HCT116 (cell line): ENCODE data around the gene FAM90A1. TPM values are rescaled to one million over a fixed set of nuclear protein-coding genes. Genes with fewer than 3 reads are reported as not detected.
"Not testable (repeated sequence)": the region's sequence is repeated elsewhere in the genome, so short reads cannot be mapped to it uniquely, and the experiment has no call there.

ENCODE experiments used
- ATAC-seq: fragments of 200-7000 bp; cut with Tn5 transposase; 2 replicates; pipeline ENCODE4 v1.9.1; 2020; ENCODE audit warnings: mild to moderate bottlenecking, moderate library complexity
- BruUV-seq: library from RNA; stranded (reverse); fragments of 400-500 nt; replicated peaks from 2 replicates; lab custom pipeline; 2021; lab: Mats Ljungman, UMichigan
- CTCF ChIA-PET: fragments of 300-600 bp; sonication (Branson Sonifier 250); formaldehyde crosslinking; loops from one replicate; lab custom pipeline; 2021; ENCODE audit warnings: antibody characterized with exemption; lab: Charles Lee
- POLR2A ChIA-PET: fragments of 300-600, 350-600 bp; sonication (Branson Sonifier 250); formaldehyde crosslinking; loops from one replicate; lab custom pipeline; 2021; ENCODE audit warnings: antibody characterized with exemption; lab: Charles Lee
- RAD21 ChIA-PET, 2 experiments: fragments of 300-600 bp; sonication (Branson Sonifier 250); formaldehyde crosslinking; loops; one replicate each; lab custom pipeline; 2023; ENCODE audit warnings: low total read pairs in 2 of 2; ENCODE audit not compliant: uncharacterized antibody in 2 of 2, unreplicated experiment in 2 of 2, low non-redundant PET in 1 of 2; lab: Charles Lee
- DNase-seq: peaks from one replicate; pipeline ENCODE4 v3.0.0-alpha.2; 2010; ENCODE audit warnings: low read depth, low spot score
- H2AFZ ChIP-seq: fragments of 200-600 bp; shearing (Covaris generic), sonication (generic); 2 replicates; pipeline ENCODE4 v1.6.1; 2017; ENCODE audit warnings: low read depth, mixed run types, mixed read lengths, antibody characterized with exemption, low read length; ENCODE audit not compliant: poor library complexity, severe bottlenecking
- H3K27ac ChIP-seq: 2 replicates; pipeline ENCODE4 v1.5.1; 2012; ENCODE audit warnings: low read depth, low read length
- H3K27me3 ChIP-seq: fragments of 200-600 bp; sonication (generic); 2 replicates; pipeline ENCODE4 v1.6.1; 2016; ENCODE audit warnings: mixed run types, low read length, mixed read lengths; ENCODE audit not compliant: insufficient read depth
- H3K36me3 ChIP-seq, 2 experiments: fragments of 200-500 bp in 1 of 2; fragments of 200-600 bp in 1 of 2; sonication (Bioruptor generic) in 1 of 2; sonication (generic) in 1 of 2; 2 replicates each; pipeline versions ENCODE4 v1.5.1 to v1.6.1; 2014 to 2016; ENCODE audit warnings: low read length in 2 of 2, inconsistent platforms in 1 of 2, mixed read lengths in 1 of 2, mixed run types in 1 of 2; ENCODE audit not compliant: insufficient read depth in 2 of 2, control insufficient read depth in 1 of 2
- H3K4me1 ChIP-seq, 2 experiments: fragments of 200-600 bp in 1 of 2; sonication (generic) in 1 of 2; 2 replicates each; pipeline versions ENCODE4 v1.5.1 to v1.6.1; 2012 to 2017; ENCODE audit warnings: low read length in 2 of 2, inconsistent platforms in 1 of 2, mild to moderate bottlenecking in 1 of 2, mixed read lengths in 1 of 2, mixed run types in 1 of 2, moderate library complexity in 1 of 2; ENCODE audit not compliant: insufficient read depth in 2 of 2, control insufficient read depth in 1 of 2
- H3K4me2 ChIP-seq: fragments of 200-600 bp; sonication (generic); 2 replicates; pipeline ENCODE4 v1.6.1; 2017; ENCODE audit warnings: mixed run types, low read length, mixed read lengths
- H3K4me3 ChIP-seq, 2 experiments: fragments of 200-600 bp in 1 of 2; sonication (generic) in 1 of 2; replicated peaks in 1 of 2; 2 replicates each; pipeline ENCODE4 v1.5.1; 2011 to 2016; ENCODE audit warnings: low read length in 2 of 2, control low read depth in 1 of 2, low read depth in 1 of 2, mild to moderate bottlenecking in 1 of 2, mixed read lengths in 1 of 2, mixed run types in 1 of 2
- H3K79me2 ChIP-seq: fragments of 200-600 bp; sonication (generic); 2 replicates; pipeline ENCODE4 v1.6.1; 2017; ENCODE audit warnings: mild to moderate bottlenecking, mixed run types, low read length, moderate library complexity, mixed read lengths; ENCODE audit not compliant: insufficient read depth
- H3K9ac ChIP-seq: fragments of 200-600 bp; sonication (generic); 2 replicates; pipeline ENCODE4 v1.6.1; 2016; ENCODE audit warnings: low read length, mixed read lengths
- H3K9me2 ChIP-seq: fragments of 200-600 bp; sonication (generic), shearing (Covaris generic); 2 replicates; pipeline ENCODE4 v1.6.1; 2017; ENCODE audit warnings: mixed run types, mild to moderate bottlenecking, moderate library complexity; ENCODE audit not compliant: insufficient read depth
- H3K9me3 ChIP-seq, 2 experiments: fragments of 200-500 bp in 1 of 2; fragments of 200-600 bp in 1 of 2; sonication (Bioruptor generic) in 1 of 2; sonication (generic) in 1 of 2; 2 replicates each; pipeline ENCODE4 v1.6.1; 2014 to 2017; ENCODE audit warnings: low read length in 2 of 2, mixed read lengths in 2 of 2, inconsistent platforms in 1 of 2, low read depth in 1 of 2, mild to moderate bottlenecking in 1 of 2, mixed run types in 1 of 2, moderate library complexity in 1 of 2; ENCODE audit not compliant: control insufficient read depth in 1 of 2, insufficient read depth in 1 of 2
- H4K20me1 ChIP-seq: fragments of 200-600 bp; sonication (generic), shearing (Covaris generic); 2 replicates; pipeline ENCODE4 v1.6.1; 2017; ENCODE audit warnings: mixed run types, mild to moderate bottlenecking, moderate library complexity; ENCODE audit not compliant: insufficient read depth
- CTCF ChIP-seq, 3 experiments: fragments of 200-600 bp in 1 of 3; sonication (generic) in 1 of 3; IDR thresholded peaks in 2 of 3; conservative IDR thresholded peaks in 1 of 3; 2 replicates each; pipeline ENCODE4 v1.5.1; 2012 to 2017; ENCODE audit warnings: low read depth in 2 of 3, low read length in 2 of 3, antibody characterized with exemption in 1 of 3, borderline replicate concordance in 1 of 3, control low read depth in 1 of 3, mild to moderate bottlenecking in 1 of 3, mixed read lengths in 1 of 3, mixed run types in 1 of 3, moderate library complexity in 1 of 3; ENCODE audit not compliant: insufficient read depth in 1 of 3
- intact Hi-C: fragments of 100-400 bp; cut with micrococcal nuclease; formaldehyde crosslinking; loops from 2 replicates; pipeline ENCODE4 v1.10.0; 2022
- total RNA-seq: library from RNA; stranded (reverse); gene quantifications from one replicate; pipeline ENCODE4 v1.2.1, GENCODE V29; 2021; ENCODE audit not compliant: unreplicated experiment

The FAM90A1 gene
- total RNA-seq, 1 experiment from 2014 or later: 0.64 TPM

- H3K9ac ChIP-seq, intact Hi-C loops, CTCF ChIA-PET, H3K4me2 ChIP-seq, H3K27ac ChIP-seq, H3K27me3 ChIP-seq, H3K9me2 ChIP-seq, DNase-seq, H3K9me3 ChIP-seq, ATAC-seq, H3K4me3 ChIP-seq, H3K4me1 ChIP-seq, H2AFZ ChIP-seq, BruUV-seq, RAD21 ChIA-PET, H3K79me2 ChIP-seq, H4K20me1 ChIP-seq, H3K36me3 ChIP-seq, POLR2A ChIA-PET: not testable (repeated sequence)
- TF ChIP-seq CTCF (IDR thresholded peaks at IDR 0.05 in 2 of 3, conservative IDR thresholded peaks at IDR 0.05 in 1 of 3; ENCODE audit: borderline replicate concordance in 1 of 3, insufficient read depth in 1 of 3, low read depth in 2 of 3, low read length in 2 of 3): peak in 2 of 3 experiments; percentile 13 to 56; a peak in 1 of 6 replicates
These were observed 39.3 kb downstream of the FAM90A1 start for GRCh38 chr12:8188088-8188487.

DNA sequence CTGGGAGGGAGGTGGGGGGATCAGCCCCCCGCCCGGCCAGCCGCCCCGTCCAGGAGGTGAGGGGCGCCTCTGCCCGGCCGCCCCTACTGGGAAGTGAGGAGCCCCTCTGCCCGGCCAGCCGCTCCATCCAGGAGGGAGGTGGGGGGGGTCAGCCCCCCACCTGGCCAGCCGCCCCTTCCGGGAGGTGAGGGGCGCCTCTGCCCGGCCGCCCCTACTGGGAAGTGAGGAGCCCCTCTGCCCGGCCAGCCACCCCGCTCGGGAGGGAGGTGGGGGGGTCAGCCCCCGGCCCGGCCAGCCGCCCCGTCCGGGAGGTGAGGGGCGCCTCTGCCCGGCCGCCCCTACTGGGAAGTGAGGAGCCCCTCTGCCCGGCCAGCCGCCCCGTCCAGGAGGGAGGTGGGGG lies 43.2 kb downstream of the FAM90A1 start:
- ATAC-seq, RAD21 ChIA-PET, H2AFZ ChIP-seq: not testable (repeated sequence)

DNA sequence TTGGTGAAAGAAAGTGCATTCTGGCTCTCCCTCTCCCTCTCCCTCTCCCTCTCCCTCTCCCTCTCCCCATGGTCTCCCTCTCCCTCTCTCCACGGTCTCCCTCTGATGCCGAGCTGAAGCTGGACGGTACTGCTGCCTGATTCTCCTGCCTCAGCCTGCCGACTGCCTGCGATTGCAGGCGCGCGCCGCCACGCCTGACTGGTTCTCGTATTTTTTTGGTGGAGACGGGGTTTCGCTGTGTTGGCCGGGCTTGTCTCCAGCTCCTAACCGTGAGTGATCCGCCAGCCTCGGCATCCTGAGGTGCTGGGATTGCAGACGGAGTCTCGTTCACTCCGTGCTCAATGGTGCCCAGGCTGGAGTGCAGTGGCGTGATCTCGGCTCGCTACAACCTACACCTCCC lies 44.1 kb downstream of the FAM90A1 start:
- H2AFZ ChIP-seq, H3K36me3 ChIP-seq, ATAC-seq, RAD21 ChIA-PET, H3K4me3 ChIP-seq, BruUV-seq, H3K9me2 ChIP-seq, H3K27ac ChIP-seq, H3K79me2 ChIP-seq, POLR2A ChIA-PET, CTCF ChIA-PET, H3K9ac ChIP-seq, H3K27me3 ChIP-seq, H3K4me1 ChIP-seq, DNase-seq, H4K20me1 ChIP-seq, H3K9me3 ChIP-seq, H3K4me2 ChIP-seq: not testable (repeated sequence)
- intact Hi-C loops: loop anchor here (5.0 kb wide), 1 partner anchor 76 kb away; no protein-coding TSS in a partner anchor

More for the DNA sequence above, 43.2 kb downstream of the FAM90A1 start:
- intact Hi-C loops: loop anchor here (5.0 kb wide), 1 partner anchor 77 kb away; no protein-coding TSS in a partner anchor
- H3K27me3 ChIP-seq, H3K79me2 ChIP-seq, H3K9me3 ChIP-seq, BruUV-seq, DNase-seq, POLR2A ChIA-PET, H3K27ac ChIP-seq, H3K4me3 ChIP-seq, H4K20me1 ChIP-seq, H3K36me3 ChIP-seq, CTCF ChIA-PET, H3K9ac ChIP-seq, H3K4me1 ChIP-seq, H3K4me2 ChIP-seq, H3K9me2 ChIP-seq: not testable (repeated sequence)

DNA sequence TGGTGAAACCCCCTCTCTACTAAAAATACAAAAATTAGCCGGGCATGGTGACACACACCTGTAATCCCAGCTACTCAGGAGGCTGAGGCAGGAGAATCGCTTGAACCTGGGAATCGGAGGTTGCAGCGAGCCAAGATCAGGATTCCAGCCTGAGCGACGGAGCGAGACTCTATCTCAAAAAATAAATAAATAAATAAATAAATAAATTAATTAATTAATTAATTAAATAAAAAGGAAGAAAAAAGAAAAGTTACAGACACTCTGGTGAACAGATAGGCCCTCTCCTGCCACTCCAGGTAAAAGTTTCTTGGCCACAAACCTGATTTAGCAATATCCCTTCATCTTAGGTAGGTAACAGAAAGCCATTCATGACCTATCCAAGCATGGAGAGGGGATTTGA lies 44.5 kb downstream of the FAM90A1 start:
- CTCF ChIA-PET, DNase-seq: not testable (repeated sequence)
- intact Hi-C loops: loop anchor here (5.0 kb wide), 1 partner anchor 76 kb away; no protein-coding TSS in a partner anchor

More for the DNA sequence above, 44.5 kb downstream of the FAM90A1 start:
- H3K79me2 ChIP-seq, H2AFZ ChIP-seq, H3K9me2 ChIP-seq, H3K4me1 ChIP-seq, H3K9ac ChIP-seq, RAD21 ChIA-PET, POLR2A ChIA-PET, H3K4me3 ChIP-seq, H3K36me3 ChIP-seq, H3K27ac ChIP-seq, H3K9me3 ChIP-seq, H3K27me3 ChIP-seq, BruUV-seq, H3K4me2 ChIP-seq, H4K20me1 ChIP-seq, ATAC-seq: not testable (repeated sequence)
